Measurements from ENCODE around the gene SPACDR. TPM values are rescaled to one million over a fixed set of nuclear protein-coding genes. Genes with fewer than 3 reads are reported as not detected.

Gene SPACDR
- total RNA-seq, 2 experiments from 2014 or later: 2.7 to 3.6 TPM

DNA sequence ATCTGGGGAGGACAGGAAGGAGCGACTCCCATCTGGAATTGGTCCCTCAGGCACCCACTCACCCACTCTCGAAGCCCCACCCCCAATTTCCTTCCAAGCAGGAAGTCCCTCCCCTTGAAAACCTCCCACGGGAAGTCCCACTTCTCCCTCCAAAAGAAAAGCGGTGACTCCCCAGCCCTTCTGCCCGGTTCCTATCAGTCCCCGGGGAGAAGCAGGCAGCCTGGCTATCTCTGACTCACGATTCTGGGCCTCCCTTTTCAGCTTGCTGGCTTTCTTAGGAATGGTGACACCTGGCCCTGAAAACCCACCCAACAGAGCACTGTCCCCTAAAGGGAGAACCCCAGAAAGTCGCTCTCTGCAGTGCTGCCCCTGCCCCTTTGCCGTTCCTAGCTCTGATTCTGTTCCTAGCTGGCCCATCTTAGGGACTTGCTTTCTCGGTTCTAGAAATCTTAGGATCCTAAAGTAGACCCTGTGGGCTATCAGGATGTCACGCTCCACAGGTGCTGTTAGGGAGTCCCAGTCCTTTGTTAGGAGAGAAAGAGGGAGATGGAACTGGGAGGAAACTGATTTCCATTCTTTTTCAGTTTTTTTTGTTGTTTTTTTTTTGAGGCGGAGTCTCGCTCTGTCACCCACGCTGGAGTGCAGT lies 8.9 kb upstream of the SPACDR start:
- CTCF ChIA-PET: interaction anchor here (1.7 kb wide), 1 partner anchor 91 kb away, joined by 4 read pairs; no protein-coding TSS in a partner anchor
- Mint-ChIP-seq H3K27ac (no peak overlapping the region), H3K4me3 (no peak overlapping the region), H3K9me3 (ENCODE audit: insufficient read depth) (no peaks in the 10 kb centered on the region), H3K27me3 (ENCODE audit: low read depth) (no peaks in the 10 kb centered on the region), H3K36me3 (ENCODE audit: low read depth) (peaks cover 57% of the 10 kb centered on the region), H3K4me1 (ENCODE audit: low read depth) (peaks cover 41% of the 10 kb centered on the region)
- ATAC-seq: no peak
- POLR2A ChIA-PET: interaction anchor here (0.6 to 0.7 kb wide), 2 partner anchors 114 to 253 kb away, joined by 3 read pairs; no protein-coding TSS in a partner anchor
- no peak for DNase-seq

DNA sequence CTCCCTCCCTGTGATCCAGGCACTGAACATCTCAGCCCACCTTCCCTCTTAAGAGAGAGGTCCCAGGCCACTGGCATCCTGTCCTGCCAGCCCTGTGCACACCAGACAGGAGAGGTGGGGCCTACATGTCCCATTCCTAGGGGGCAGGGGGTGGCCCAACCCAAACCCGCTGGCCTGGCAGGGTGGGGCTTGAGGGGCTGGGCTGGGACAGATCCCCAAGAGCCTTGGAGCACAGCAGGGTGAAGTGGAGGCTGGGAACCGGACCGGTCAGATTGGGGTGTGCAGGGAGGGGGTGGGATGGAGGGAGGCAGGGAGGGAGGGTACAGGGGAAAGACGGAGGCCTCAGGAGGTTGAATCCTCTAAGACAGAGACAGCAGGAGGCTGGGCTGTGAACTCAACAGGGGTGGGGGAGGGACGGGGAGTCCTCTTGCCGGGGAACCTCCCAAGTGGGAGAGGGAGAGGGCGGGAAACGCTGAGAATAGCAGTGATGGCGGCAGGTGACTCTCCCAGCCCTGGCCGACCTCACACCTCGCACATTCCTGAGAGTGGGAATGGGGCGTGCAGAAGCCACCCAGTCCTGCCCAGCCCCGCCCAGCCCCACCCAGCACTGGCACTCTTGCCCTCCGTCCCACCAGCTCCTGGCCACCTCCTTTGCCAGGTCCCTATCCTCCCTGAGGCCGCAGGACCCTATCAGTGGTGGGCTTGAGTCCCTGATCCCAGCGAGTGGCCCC lies 8.2 kb upstream of the SPACDR start:
- H3K27ac Mint-ChIP-seq: no peak overlapping the region
- no peaks in the 10 kb centered on the region for H3K9me3 Mint-ChIP-seq (ENCODE audit: insufficient read depth)
- DNase-seq (no peak), ATAC-seq (no peak)
- no peak overlapping the region for H3K4me3 Mint-ChIP-seq
- no peaks in the 10 kb centered on the region for H3K27me3 Mint-ChIP-seq (ENCODE audit: low read depth)
- H3K36me3 Mint-ChIP-seq (ENCODE audit: low read depth): peaks cover 58% of the 10 kb centered on the region
- CTCF ChIA-PET: interaction anchor here (3.4 kb wide), 1 partner anchor 10 kb away, joined by 19 read pairs; no protein-coding TSS in a partner anchor
- H3K4me1 Mint-ChIP-seq (ENCODE audit: low read depth): peaks cover 41% of the 10 kb centered on the region
- POLR2A ChIA-PET: no interaction called here

DNA sequence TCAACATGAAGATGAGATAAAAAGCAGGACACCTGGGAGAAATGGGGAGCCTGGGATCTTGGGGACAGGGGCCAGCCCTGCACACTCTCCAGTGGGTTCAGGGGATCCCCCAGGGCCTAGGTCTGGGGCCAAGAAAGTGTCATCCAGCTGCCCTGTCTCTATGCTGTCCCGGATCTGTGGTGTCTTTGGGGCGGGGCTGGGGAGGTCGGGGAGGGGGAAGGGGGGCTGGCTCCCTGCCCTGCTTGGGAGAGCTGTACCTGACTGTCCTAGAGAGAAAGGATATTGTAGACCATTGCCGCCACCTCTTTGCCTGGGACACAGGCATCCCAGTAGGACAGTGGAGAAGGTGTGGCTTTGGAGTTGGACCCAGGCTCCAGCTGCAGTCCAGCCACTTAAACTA lies 7.0 kb upstream of the SPACDR start:
- Mint-ChIP-seq H3K9me3 (ENCODE audit: insufficient read depth) (no peaks in the 10 kb centered on the region), H3K27ac (peak overlapping the region; percentile 34), H3K4me1 (ENCODE audit: low read depth) (peaks cover 32% of the 10 kb centered on the region), H3K36me3 (ENCODE audit: low read depth) (peaks cover 54% of the 10 kb centered on the region), H3K27me3 (ENCODE audit: low read depth) (no peaks in the 10 kb centered on the region), H3K4me3 (no peak overlapping the region)
- no peak for ATAC-seq
- CTCF ChIA-PET: interaction anchor here (0.8 to 4.9 kb wide), 4 partner anchors 9 to 255 kb away, joined by 3 to 47 read pairs (median 16); partner anchors contain the start of gene TSC22D4
- DNase-seq: no peak
- POLR2A ChIA-PET: no interaction called here

DNA sequence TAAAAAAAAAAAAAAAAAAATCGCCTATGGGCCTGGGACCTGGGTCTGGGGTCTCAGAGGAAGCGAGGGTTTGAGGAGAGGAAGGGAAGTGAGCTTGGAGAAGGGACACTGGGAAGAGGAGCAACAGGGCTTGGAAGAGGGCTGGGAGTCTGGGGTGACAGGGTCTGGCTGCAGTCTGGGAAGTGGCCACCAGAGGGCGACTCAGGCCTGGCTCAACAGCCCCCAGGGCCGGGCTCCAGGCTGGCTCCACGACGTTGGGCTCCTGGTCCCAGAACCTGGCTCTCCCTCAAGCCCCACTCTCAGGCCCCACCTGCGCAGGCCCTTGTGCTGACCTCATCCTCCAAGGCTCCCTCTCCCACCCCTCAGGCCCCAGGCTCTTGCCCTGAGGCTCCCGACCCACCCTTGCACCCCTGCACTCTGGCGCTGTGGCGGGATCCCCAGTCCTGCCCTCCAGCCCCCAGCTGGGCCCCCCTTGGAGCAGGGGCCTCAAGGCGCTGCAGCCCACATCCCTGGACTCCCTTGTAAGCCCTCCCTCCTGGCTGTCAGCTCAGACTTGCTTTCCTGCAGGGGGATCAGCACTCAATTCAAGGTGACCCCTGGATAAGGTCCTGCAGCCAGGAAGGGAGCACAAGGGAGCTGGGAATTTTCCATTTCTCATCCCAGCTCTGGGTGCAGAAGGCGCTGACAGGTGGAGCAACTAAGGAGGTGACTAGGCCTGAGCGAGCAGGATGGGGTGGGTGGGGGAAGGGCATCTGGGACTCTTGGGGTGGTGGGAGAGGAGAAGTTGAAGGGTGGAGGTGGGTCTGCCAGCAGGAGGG lies 5.4 kb upstream of the SPACDR start:
- H3K9me3 Mint-ChIP-seq (ENCODE audit: insufficient read depth): no peaks in the 10 kb centered on the region
- ChIA-PET CTCF (interaction anchor here (0.7 to 4.9 kb wide), 15 partner anchors 9 to 383 kb away, joined by 3 to 47 read pairs (median 5); partner anchors contain the start of genes FBXO24, SLC12A9 and TSC22D4), POLR2A (interaction anchor here (2.1 kb wide), 1 partner anchor 90 kb away, joined by 5 read pairs; no protein-coding TSS in a partner anchor)
- peak overlapping the region; percentile 39 for H3K27ac Mint-ChIP-seq
- peaks cover 44% of the 10 kb centered on the region for H3K36me3 Mint-ChIP-seq (ENCODE audit: low read depth)
- ATAC-seq (peak; percentile 85), DNase-seq (peak; percentile 86)
- H3K4me3 Mint-ChIP-seq: no peak overlapping the region
- H3K27me3 Mint-ChIP-seq (ENCODE audit: low read depth): no peaks in the 10 kb centered on the region
- H3K4me1 Mint-ChIP-seq (ENCODE audit: low read depth): peaks cover 21% of the 10 kb centered on the region

DNA sequence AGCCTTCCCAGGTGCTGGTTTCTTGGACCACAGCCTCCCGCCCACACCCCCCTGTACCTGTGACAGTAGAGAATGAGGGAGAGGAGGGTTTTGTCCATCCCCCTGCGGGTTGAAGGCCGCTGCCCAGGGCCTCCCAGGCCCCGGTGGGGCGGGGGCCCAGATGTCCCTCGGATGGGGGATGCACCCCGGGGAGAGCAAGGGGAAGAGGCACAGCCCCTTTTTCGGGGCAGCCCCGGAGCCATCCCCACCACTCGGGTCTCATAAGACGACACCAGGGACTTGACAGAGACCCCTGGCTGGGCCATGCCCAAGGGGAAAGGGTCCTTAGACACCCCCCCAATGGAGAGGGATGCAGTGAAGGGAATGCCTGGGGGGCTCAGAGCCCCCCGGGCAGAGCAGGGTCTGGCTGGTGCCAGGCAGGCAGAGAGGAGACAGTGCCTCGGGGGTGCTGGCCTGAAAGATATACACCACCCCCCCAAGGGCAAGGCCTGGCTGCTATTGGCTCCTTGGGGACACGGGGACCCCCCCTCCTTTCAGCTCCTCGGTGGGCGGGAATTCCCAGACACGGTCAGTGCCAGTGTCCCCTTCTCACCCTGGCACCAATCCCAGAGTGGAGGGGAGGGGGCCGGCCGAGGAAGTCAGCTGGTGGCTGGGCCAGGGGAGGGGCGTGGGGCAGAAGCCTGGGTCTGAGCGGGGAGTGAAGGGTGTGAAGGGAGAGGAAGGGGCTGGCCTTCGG lies 3.7 kb upstream of the SPACDR start:
- H3K27ac Mint-ChIP-seq: no peak overlapping the region
- no peaks in the 10 kb centered on the region for H3K9me3 Mint-ChIP-seq (ENCODE audit: insufficient read depth)
- no peaks in the 10 kb centered on the region for H3K27me3 Mint-ChIP-seq (ENCODE audit: low read depth)
- H3K36me3 Mint-ChIP-seq (ENCODE audit: low read depth): peaks cover 34% of the 10 kb centered on the region
- no peak for ATAC-seq
- CTCF ChIA-PET: interaction anchor here (2.2 to 4.9 kb wide), 2 partner anchors 12 to 91 kb away, joined by 18 to 47 read pairs; no protein-coding TSS in a partner anchor
- DNase-seq: no peak
- POLR2A ChIA-PET: interaction anchor here (0.6 kb wide), 1 partner anchor 27 kb away, joined by 3 read pairs; no protein-coding TSS in a partner anchor
- peaks cover 7% of the 10 kb centered on the region for H3K4me1 Mint-ChIP-seq (ENCODE audit: low read depth)
- H3K4me3 Mint-ChIP-seq: no peak overlapping the region

DNA sequence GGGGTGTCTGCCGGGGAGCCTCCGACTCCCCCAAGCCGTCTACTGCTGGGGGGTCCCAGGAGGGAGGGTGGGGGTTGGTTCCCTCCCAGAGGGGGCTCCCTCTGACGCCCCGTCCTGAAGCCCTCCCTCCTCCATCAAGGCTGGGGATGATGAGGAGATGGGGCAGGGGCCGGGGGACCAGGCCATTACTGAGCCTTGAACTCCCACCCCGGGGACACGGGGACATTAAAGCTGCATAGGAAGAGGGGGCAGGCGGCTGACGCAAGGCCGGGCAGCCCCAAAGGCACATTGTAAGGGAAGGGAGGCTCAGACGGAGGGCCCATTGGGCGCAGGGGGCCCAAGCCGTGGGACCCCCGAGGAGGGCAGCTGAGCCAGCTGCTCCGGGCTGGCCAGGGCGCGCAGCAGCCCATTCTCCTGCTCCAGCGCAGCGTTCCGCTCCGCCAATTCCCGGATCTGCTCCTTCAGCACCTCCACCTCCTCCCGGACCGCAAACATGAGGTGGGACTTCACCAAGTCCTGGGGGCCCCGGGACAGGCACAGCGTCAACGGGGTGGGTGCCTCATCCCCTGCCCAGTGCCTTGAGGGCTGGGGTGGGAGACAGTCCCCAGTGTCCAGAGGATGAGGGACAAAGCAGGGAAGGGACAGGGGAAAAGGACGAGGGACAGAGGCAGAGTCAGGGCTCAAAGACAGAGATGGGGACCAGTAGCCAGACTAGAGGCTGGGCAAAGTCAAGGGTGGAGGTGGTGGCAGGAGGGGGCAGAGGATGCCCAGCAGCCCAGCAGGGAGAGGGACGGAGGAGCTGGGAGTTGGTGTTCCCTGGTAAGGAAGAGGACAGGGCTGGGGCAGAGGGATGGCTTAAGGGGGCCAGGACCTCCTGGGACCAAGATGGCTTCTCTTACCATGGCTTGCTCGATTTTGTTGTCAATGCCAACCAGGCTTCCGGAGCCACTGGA lies 2.9 kb upstream of the SPACDR start:
- no peak for ATAC-seq
- DNase-seq: no peak
- Mint-ChIP-seq H3K27ac (no peak overlapping the region), H3K9me3 (ENCODE audit: insufficient read depth) (no peaks in the 10 kb centered on the region), H3K4me1 (ENCODE audit: low read depth) (peaks cover 5% of the 10 kb centered on the region), H3K27me3 (ENCODE audit: low read depth) (no peaks in the 10 kb centered on the region), H3K4me3 (no peak overlapping the region), H3K36me3 (ENCODE audit: low read depth) (peaks cover 31% of the 10 kb centered on the region)
- CTCF ChIA-PET: interaction anchor here (4.9 kb wide), 1 partner anchor 92 kb away, joined by 47 read pairs; no protein-coding TSS in a partner anchor
- POLR2A ChIA-PET: no interaction called here

DNA sequence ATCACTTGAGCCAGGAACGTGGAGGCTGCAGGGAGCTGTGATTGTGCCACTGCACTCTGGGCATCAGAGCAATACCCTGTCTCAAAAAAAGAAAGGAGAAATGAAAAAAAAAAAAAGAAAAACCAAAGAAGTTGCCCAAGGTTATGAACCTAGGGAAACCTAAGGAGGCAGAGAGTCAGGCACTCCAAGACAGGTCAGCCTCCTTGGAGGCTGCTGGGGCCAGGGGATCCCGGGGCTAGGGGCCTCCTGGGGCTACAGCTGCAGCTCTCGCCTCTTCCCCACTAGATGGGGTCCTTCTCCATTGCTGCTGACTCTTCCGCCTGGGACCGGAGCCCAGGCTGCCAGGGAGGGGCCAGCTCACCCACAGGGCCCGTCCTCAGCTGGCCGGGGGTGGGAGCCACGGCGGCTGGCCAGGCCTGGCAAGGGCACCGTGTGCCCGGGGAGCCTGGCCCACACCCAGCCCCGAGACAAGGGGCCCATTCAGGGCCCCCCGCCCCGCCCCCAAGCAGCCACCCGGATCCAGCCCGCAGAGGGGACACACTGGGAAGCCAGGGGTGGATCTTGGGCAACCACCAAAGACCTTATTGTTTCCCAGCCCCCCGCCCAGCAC lies 1.7 kb upstream of the SPACDR start:
- Mint-ChIP-seq H3K36me3 (ENCODE audit: low read depth) (peaks cover 37% of the 10 kb centered on the region), H3K9me3 (ENCODE audit: insufficient read depth) (no peaks in the 10 kb centered on the region), H3K4me3 (no peak overlapping the region), H3K4me1 (ENCODE audit: low read depth) (peaks cover 3% of the 10 kb centered on the region), H3K27ac (no peak overlapping the region), H3K27me3 (ENCODE audit: low read depth) (no peaks in the 10 kb centered on the region)
- DNase-seq: no peak
- no peak for ATAC-seq
- POLR2A ChIA-PET: interaction anchor here (1.3 kb wide), 1 partner anchor 10 kb away, joined by 3 read pairs; no protein-coding TSS in a partner anchor
- CTCF ChIA-PET: interaction anchor here (0.9 to 2.2 kb wide), 4 partner anchors 17 to 98 kb away, joined by 4 to 7 read pairs (median 6); no protein-coding TSS in a partner anchor

DNA sequence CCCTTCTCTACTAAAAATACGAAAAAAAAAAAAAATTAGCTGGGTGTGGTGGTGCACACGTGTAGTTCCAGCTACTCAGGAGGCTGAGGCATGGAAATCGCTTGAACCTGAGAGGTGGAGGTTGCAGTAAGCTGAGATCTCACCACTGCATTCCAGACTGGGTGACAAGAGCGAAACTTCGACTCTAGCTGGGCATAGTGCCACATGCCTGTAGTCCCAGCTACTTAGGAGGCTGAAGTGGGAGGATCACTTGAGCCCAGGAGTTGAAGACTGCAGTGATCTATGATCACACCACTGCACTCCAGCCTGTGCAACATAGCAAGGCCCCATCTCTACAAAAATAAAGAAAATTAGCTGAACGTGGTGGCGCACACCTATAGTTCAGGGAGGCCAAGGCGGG lies 1.2 kb upstream of the SPACDR start:
- H3K27ac Mint-ChIP-seq: no peak overlapping the region
- peaks cover 34% of the 10 kb centered on the region for H3K36me3 Mint-ChIP-seq (ENCODE audit: low read depth)
- DNase-seq (no peak), ATAC-seq (no peak)
- H3K4me3 Mint-ChIP-seq: no peak overlapping the region
- H3K4me1 Mint-ChIP-seq (ENCODE audit: low read depth): peaks cover 3% of the 10 kb centered on the region
- ChIA-PET POLR2A (interaction anchor here (1.3 kb wide), 1 partner anchor 10 kb away, joined by 3 read pairs; no protein-coding TSS in a partner anchor), CTCF (interaction anchor here (0.9 to 2.2 kb wide), 5 partner anchors 15 to 98 kb away, joined by 3 to 7 read pairs (median 5); no protein-coding TSS in a partner anchor)
- no peaks in the 10 kb centered on the region for H3K9me3 Mint-ChIP-seq (ENCODE audit: insufficient read depth)
- H3K27me3 Mint-ChIP-seq (ENCODE audit: low read depth): no peaks in the 10 kb centered on the region

DNA sequence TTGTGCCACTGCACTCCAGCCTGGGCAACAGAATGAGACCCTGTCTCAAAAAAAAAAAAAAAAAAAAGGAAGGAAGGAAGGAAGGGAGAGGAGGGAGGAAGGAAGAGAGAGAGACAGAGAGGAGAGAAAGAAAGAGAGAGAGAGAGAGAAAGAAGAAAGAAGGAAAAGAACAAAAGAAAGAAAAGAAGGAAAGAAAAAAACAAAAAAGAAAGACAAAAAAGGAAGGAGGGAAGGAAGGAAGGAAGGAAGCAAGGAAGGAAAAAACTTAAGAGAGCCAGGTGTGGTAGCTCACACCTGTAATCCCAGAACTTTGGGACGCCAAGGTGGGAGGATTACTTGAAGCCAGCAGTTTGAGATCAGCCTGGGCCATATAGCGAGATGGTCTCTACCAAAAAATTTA lies 731 bp upstream of the SPACDR start:
- peaks cover 3% of the 10 kb centered on the region for H3K4me1 Mint-ChIP-seq (ENCODE audit: low read depth)
- no peaks in the 10 kb centered on the region for H3K9me3 Mint-ChIP-seq (ENCODE audit: insufficient read depth)
- DNase-seq (no peak), ATAC-seq (no peak)
- H3K27ac Mint-ChIP-seq: no peak overlapping the region
- H3K36me3 Mint-ChIP-seq (ENCODE audit: low read depth): peaks cover 30% of the 10 kb centered on the region
- no peak overlapping the region for H3K4me3 Mint-ChIP-seq
- POLR2A ChIA-PET: interaction anchor here (1.0 to 1.3 kb wide), 2 partner anchors 9 to 11 kb away, joined by 3 read pairs; no protein-coding TSS in a partner anchor
- CTCF ChIA-PET: interaction anchor here (1.0 to 2.2 kb wide), 4 partner anchors 14 to 96 kb away, joined by 3 to 7 read pairs (median 4); no protein-coding TSS in a partner anchor
- no peaks in the 10 kb centered on the region for H3K27me3 Mint-ChIP-seq (ENCODE audit: low read depth)

Measured in activated CD8-positive, alpha-beta T cell treated with anti-CD3 and anti-CD28 coated beads, Interleukin-2, amount 10 ng/mL, durations not matched to agents 7 days and 5 days (primary cell).